AG20443 (cell line): ENCODE measurements around the gene CMTM5.

Experiments
- DNase-seq: peaks from one replicate; pipeline ENCODE4 v3.0.0; 2012; ENCODE audit warnings: low spot score, mixed read lengths

The CMTM5 gene

GRCh38 chr14:23376482-23377197 lies at the start of gene CMTM5:
CMTM5 (plus strand) TSS chr14:23377046; CDS start chr14:23377252, 206 bp downstream.
- DNase-seq, result no peak

GRCh38 chr14:23327947-23328744 lies 48.7 kb upstream of the CMTM5 start:
- peak; percentile 83 for DNase-seq

- DNase-seq, result no peak
These were observed 41.2 kb upstream of the CMTM5 start for GRCh38 chr14:23335623-23336022.

- no peak for DNase-seq
These were observed 37.2 kb upstream of the CMTM5 start for GRCh38 chr14:23339506-23340268.

GRCh38 chr14:23344481-23344880 lies 32.4 kb upstream of the CMTM5 start:
- no peak for DNase-seq

- no peak for DNase-seq
These were observed 30.7 kb upstream of the CMTM5 start for GRCh38 chr14:23345987-23346692.

GRCh38 chr14:23346693-23347405 lies 30.0 kb upstream of the CMTM5 start:
- DNase-seq, result no peak

GRCh38 chr14:23347406-23348296 lies 29.2 kb upstream of the CMTM5 start:
- no peak for DNase-seq

GRCh38 chr14:23348297-23348655 lies 28.6 kb upstream of the CMTM5 start:
- DNase-seq, result no peak

- DNase-seq, result no peak
These were observed 27.5 kb upstream of the CMTM5 start for GRCh38 chr14:23349156-23349845.

- DNase-seq, result peak; percentile 50
These were observed 25.0 kb upstream of the CMTM5 start for GRCh38 chr14:23351681-23352505.

- peak; percentile 95 for DNase-seq
These were observed 24.1 kb upstream of the CMTM5 start, which contains the start of gene SLC22A17 for GRCh38 chr14:23352506-23353432. SLC22A17 (minus strand) TSS chr14:23352887.

GRCh38 chr14:23353433-23353780 lies 23.4 kb upstream of the CMTM5 start:
- no peak for DNase-seq

- no peak for DNase-seq
These were observed 21.9 kb upstream of the CMTM5 start for GRCh38 chr14:23354990-23355389.

GRCh38 chr14:23355871-23356435 lies 20.9 kb upstream of the CMTM5 start:
- no peak for DNase-seq

GRCh38 chr14:23356662-23357061 lies 20.2 kb upstream of the CMTM5 start:
- DNase-seq, result no peak

- DNase-seq, result no peak
These were observed 19.6 kb upstream of the CMTM5 start for GRCh38 chr14:23357261-23357660.
